ENCODE results near the gene SRBD1. TPM values are rescaled to one million over a fixed set of nuclear protein-coding genes. Genes with fewer than 3 reads are reported as not detected.

SRBD1 gene
- total RNA-seq, 2 donors from 2014 or later: 19.0 to 22.3 TPM

DNA sequence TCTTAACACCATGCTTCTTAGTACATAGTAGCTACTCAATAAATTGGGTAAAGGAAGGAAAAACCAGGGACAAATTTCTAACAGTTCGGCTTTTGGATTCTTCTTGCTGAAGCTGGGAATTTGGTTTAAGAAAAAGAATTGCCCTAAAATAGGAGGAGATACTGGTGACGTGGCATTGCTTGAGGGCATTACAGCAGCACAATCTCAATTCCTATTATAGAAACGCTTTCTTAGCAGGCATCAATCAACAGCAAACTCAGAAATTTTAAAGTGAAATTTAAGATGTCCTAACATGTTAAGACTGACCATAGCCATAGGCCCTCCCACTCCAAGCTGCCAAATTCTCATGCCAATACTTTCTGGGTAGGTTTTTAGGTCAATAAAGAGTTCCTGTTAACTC, 169.5 kb downstream of the SRBD1 start:
- Histone ChIP-seq H3K4me3 (no peak overlapping the region), H3K4me1 (ENCODE audit: control insufficient read depth in 1 of 2, low read depth in 2 of 2) (peaks cover 8 to 49% of the 10 kb centered on the region in 2 donors), H3K27me3 (replicated peaks; ENCODE audit: insufficient read depth) (no peaks in the 10 kb centered on the region), H3K36me3 (no peaks in the 10 kb centered on the region), H3K9me3 (no peaks in the 10 kb centered on the region), H3K27ac (peak overlapping the region; percentile 19 to 65)
- DNase-seq (ENCODE audit: low spot score): no peak
- ATAC-seq (ENCODE audit: insufficient number of reproducible peaks, low FRiP score, low read depth): no peak
- TF ChIP-seq, protein P1, sequence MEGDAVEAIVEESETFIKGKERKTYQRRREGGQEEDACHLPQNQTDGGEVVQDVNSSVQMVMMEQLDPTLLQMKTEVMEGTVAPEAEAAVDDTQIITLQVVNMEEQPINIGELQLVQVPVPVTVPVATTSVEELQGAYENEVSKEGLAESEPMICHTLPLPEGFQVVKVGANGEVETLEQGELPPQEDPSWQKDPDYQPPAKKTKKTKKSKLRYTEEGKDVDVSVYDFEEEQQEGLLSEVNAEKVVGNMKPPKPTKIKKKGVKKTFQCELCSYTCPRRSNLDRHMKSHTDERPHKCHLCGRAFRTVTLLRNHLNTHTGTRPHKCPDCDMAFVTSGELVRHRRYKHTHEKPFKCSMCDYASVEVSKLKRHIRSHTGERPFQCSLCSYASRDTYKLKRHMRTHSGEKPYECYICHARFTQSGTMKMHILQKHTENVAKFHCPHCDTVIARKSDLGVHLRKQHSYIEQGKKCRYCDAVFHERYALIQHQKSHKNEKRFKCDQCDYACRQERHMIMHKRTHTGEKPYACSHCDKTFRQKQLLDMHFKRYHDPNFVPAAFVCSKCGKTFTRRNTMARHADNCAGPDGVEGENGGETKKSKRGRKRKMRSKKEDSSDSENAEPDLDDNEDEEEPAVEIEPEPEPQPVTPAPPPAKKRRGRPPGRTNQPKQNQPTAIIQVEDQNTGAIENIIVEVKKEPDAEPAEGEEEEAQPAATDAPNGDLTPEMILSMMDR (IDR thresholded peaks at IDR 0.05): no peak

DNA sequence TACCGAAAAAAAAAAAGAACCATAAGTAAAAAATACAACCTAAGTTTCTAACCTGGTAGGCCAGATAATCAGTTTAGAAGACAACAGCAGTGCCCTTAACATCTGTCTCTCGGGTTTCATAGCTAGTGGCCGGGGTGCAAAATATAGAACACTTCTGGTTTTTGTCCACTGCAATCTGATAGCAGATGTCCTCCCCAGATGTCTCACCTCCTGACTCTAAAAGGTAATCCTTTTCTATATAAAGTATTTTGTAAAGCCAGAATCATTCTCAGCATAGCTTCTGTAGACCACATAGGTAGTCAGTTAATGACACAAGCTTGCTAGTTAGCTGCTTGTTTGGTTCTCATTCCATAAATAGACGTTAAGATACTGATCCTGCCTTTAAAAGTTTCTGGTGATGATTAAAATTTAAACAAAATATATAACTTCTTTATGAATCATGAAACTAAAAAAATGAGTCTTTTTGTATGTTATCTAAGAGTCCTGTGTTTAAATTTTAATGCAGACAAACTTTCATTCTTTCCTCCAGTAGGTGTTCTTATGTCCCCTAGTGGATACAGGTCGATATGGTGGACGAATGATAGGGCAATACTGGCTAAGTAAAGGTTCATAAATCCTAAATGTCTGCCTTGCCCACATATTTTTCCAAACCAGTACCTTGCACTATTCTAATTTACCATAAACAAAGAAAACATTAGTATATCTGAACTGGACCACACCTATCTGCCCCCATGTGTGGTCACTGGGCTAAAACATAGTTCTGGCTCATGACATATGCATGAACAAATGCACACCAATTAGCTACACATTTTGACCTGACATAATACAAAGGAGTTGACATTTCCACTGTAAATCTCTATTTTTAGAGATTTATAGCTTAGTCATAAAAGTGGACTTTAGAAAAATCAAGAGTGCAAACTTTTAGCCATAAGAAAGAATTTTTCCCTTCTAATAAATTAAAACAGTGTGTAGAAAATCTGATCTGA, 171.0 kb downstream of the SRBD1 start:
- Histone ChIP-seq H3K36me3 (no peaks in the 10 kb centered on the region), H3K4me1 (ENCODE audit: control insufficient read depth in 1 of 2, low read depth in 2 of 2) (peaks cover 8 to 47% of the 10 kb centered on the region in 2 donors), H3K4me3 (no peak overlapping the region), H3K27ac (no peak overlapping the region), H3K27me3 (replicated peaks; ENCODE audit: insufficient read depth) (no peaks in the 10 kb centered on the region), H3K9me3 (no peaks in the 10 kb centered on the region)
- TF ChIP-seq, protein P1 (IDR thresholded peaks at IDR 0.05): no peak
- ATAC-seq (ENCODE audit: insufficient number of reproducible peaks, low FRiP score, low read depth) (no peak), DNase-seq (ENCODE audit: low spot score) (no peak)

DNA sequence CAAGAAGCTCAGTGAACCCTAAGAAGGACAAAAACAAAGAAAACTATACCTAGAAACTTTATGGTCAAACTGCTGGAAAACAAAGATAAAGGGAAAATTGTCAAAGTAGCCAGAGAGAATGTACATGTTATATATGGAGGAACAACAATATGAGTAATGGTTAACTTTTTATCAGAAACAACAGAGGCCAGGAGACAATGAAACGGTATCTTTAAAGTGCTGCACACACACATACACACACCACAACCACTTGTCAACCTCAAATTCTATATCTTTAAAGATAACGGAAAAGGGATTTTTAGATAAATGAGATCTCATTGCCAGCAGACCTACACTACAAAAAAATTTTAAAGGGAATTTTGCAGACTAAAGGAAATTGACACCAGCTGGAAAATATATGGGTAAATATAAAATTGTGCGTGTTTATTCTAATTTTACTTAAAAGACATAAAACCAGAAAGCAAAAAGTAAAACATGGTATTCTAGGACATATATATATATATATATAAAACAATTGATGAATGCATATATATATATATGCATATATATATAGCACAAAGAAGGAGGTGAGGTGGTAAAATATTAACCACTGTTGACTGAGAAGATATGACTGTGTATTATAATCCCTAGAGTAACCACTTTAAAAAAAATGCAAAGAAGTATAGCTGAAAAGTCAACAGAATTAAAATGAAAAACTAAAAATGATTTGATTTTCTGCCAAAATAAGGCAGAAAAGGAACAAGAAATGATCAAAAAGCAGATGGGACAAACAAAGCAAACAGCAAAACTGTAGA, 172.0 kb downstream of the SRBD1 start:
- no peaks in the 10 kb centered on the region for H3K27me3 ChIP-seq (replicated peaks; ENCODE audit: insufficient read depth)
- H3K4me1 ChIP-seq (ENCODE audit: control insufficient read depth in 1 of 2, low read depth in 2 of 2): peaks cover 8 to 41% of the 10 kb centered on the region in 2 donors
- H3K4me3 ChIP-seq: no peak overlapping the region
- H3K27ac ChIP-seq: no peak overlapping the region
- DNase-seq (ENCODE audit: low spot score): no peak
- ATAC-seq (ENCODE audit: insufficient number of reproducible peaks, low FRiP score, low read depth): no peak
- H3K36me3 ChIP-seq: no peaks in the 10 kb centered on the region
- no peaks in the 10 kb centered on the region for H3K9me3 ChIP-seq
- TF ChIP-seq, protein P1 (IDR thresholded peaks at IDR 0.05): no peak

DNA sequence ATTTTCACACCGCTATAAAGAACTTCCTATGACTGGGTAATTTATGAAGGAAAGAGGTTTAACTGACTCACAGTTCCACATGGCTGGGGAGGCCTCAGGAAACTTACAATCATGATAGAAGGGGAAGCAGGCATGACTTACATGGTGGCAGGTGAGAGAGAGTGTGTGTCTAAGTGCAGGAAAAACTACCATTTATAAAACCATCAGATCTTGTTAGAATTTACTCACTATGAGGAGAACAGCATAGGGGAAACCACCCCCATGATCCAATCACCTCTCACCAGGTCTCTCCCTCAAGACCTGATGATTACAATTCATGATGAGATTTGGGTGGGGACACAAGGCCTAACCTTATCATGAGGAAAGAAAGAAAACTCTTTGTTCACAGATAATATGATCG, 174.6 kb downstream of the SRBD1 start:
- Histone ChIP-seq H3K4me3 (no peak overlapping the region), H3K27ac (no peak overlapping the region), H3K27me3 (replicated peaks; ENCODE audit: insufficient read depth) (no peaks in the 10 kb centered on the region), H3K9me3 (no peaks in the 10 kb centered on the region), H3K36me3 (no peaks in the 10 kb centered on the region), H3K4me1 (ENCODE audit: control insufficient read depth in 1 of 2, low read depth in 2 of 2) (peaks cover 8 to 26% of the 10 kb centered on the region in 2 donors)
- DNase-seq (ENCODE audit: low spot score) (no peak), ATAC-seq (ENCODE audit: insufficient number of reproducible peaks, low FRiP score, low read depth) (no peak)
- TF ChIP-seq, protein P1 (IDR thresholded peaks at IDR 0.05): no peak

DNA sequence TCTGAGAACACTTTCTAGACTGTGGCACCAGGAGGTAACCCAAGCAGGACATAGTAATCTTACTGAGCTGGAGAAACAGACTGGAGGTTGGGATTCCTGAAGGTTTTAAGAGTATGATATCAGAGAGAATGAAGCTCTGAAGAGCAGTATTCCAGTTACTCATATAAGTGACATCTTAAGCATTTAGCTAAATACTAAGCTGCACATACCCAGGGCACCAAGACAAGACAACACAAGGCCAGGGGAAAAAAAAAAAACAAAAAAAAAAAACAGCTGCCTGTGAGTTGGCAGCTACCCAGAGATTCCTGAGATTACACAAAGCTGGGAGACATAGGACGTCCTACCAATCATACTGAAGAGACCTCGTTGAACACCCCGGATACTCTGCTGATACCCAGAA, 175.8 kb downstream of the SRBD1 start:
- H3K27ac ChIP-seq: no peak overlapping the region
- TF ChIP-seq, protein P1 (IDR thresholded peaks at IDR 0.05): no peak
- no peak for DNase-seq (ENCODE audit: low spot score)
- H3K4me3 ChIP-seq: no peak overlapping the region
- no peaks in the 10 kb centered on the region for H3K36me3 ChIP-seq
- no peak for ATAC-seq (ENCODE audit: insufficient number of reproducible peaks, low FRiP score, low read depth)
- H3K9me3 ChIP-seq: no peaks in the 10 kb centered on the region
- H3K4me1 ChIP-seq (ENCODE audit: control insufficient read depth in 1 of 2, low read depth in 2 of 2): peaks cover 8 to 17% of the 10 kb centered on the region in 2 donors
- H3K27me3 ChIP-seq (replicated peaks; ENCODE audit: insufficient read depth): no peaks in the 10 kb centered on the region

Data from thoracic aorta (tissue), 2 donors.